Endothelial cell of umbilical vein (primary cell): ENCODE data around the gene NUP50. TPM values are rescaled to one million over a fixed set of nuclear protein-coding genes. Genes with fewer than 3 reads are reported as not detected.

Experiments used
- BruUV-seq: library from RNA; stranded (reverse); fragments of 400-500 nt; replicated peaks from 2 replicates; lab custom pipeline; 2021; lab: Mats Ljungman, UMichigan
- CTCF ChIA-PET: fragments of 300-600, 350-600 bp; sonication (Branson Sonifier 250); formaldehyde crosslinking; loops from one replicate; lab custom pipeline; 2021; ENCODE audit warnings: antibody characterized with exemption, inconsistent platforms; lab: Charles Lee
- POLR2A ChIA-PET: fragments of 300-600, 350-600 bp; sonication (Branson Sonifier 250); formaldehyde crosslinking; loops from one replicate; lab custom pipeline; 2021; ENCODE audit warnings: antibody characterized with exemption, inconsistent platforms; lab: Charles Lee
- DNase-seq: peaks from one replicate; pipeline ENCODE4 v3.0.0-alpha.2; 2011; ENCODE audit warnings: low read depth, low spot score
- FAIRE-seq: peaks from 2 replicates; lab custom pipeline; 2011; peaks lifted over from hg19 to GRCh38; lab: Jason Lieb, UNC
- H2AFZ ChIP-seq: 2 replicates; pipeline ENCODE4 v1.6.0; 2012; ENCODE audit warnings: low read depth, low read length, control low read depth, inconsistent platforms
- H3K27ac ChIP-seq: 2 replicates; pipeline ENCODE4 v1.5.1; 2011; ENCODE audit warnings: low read depth, mild to moderate bottlenecking, control low read depth, low read length, moderate library complexity; ENCODE audit not compliant: insufficient read depth
- H3K27me3 ChIP-seq, 2 experiments: 2 replicates each; pipeline versions ENCODE4 v1.6.0 to v1.6.1; 2011; ENCODE audit warnings: low read length in 2 of 2, mixed read lengths in 1 of 2; ENCODE audit not compliant: control insufficient read depth in 2 of 2, insufficient read depth in 2 of 2
- H3K36me3 ChIP-seq, 2 experiments: 2 replicates in 1 of 2; 3 replicates in 1 of 2; pipeline ENCODE4 v1.5.1; 2011; ENCODE audit warnings: low read length in 2 of 2, mild to moderate bottlenecking in 1 of 2, moderate library complexity in 1 of 2; ENCODE audit not compliant: control insufficient read depth in 2 of 2, insufficient read depth in 2 of 2; ENCODE audit errors: extremely low read depth in 1 of 2
- H3K4me1 ChIP-seq: 3 replicates; pipeline ENCODE4 v1.5.1; 2011; ENCODE audit warnings: mild to moderate bottlenecking, low read length; ENCODE audit not compliant: control insufficient read depth, insufficient read depth; ENCODE audit errors: extremely low read depth
- H3K4me2 ChIP-seq: 2 replicates; pipeline ENCODE4 v1.6.1; 2011; ENCODE audit warnings: low read length, control low read depth, mixed read lengths; ENCODE audit not compliant: insufficient read depth
- H3K4me3 ChIP-seq, 3 experiments: fragments of 200-600 bp in 1 of 3; sonication (generic), shearing (Covaris generic) in 1 of 3; replicated peaks in 1 of 3; 2 replicates each; pipeline ENCODE4 v1.5.1; 2011 to 2016; ENCODE audit warnings: control low read depth in 3 of 3, low read length in 3 of 3, mild to moderate bottlenecking in 2 of 3, inconsistent platforms in 1 of 3, low read depth in 1 of 3, moderate library complexity in 1 of 3; ENCODE audit not compliant: insufficient read depth in 1 of 3
- H3K79me2 ChIP-seq: 2 replicates; pipeline ENCODE4 v1.6.0; 2012; ENCODE audit warnings: low read length, inconsistent platforms; ENCODE audit not compliant: control insufficient read depth, insufficient read depth
- H3K9ac ChIP-seq: replicated peaks from 2 replicates; pipeline ENCODE3; 2011; ENCODE audit warnings: low read length, control low read depth; ENCODE audit not compliant: insufficient read depth; ENCODE audit errors: extremely low read depth
- H3K9me1 ChIP-seq: replicated peaks from 3 replicates; pipeline ENCODE4 v1.6.0; 2011; ENCODE audit warnings: mild to moderate bottlenecking, low read length; ENCODE audit not compliant: control insufficient read depth, insufficient read depth; ENCODE audit errors: extremely low read depth
- H3K9me3 ChIP-seq: replicated peaks from 2 replicates; pipeline ENCODE4 v1.5.1; 2012; ENCODE audit warnings: low read length, inconsistent platforms; ENCODE audit not compliant: control insufficient read depth, insufficient read depth
- H4K20me1 ChIP-seq: replicated peaks from 2 replicates; pipeline ENCODE3; 2011; ENCODE audit warnings: mild to moderate bottlenecking, low read length; ENCODE audit not compliant: control insufficient read depth, insufficient read depth; ENCODE audit errors: extremely low read depth
- CTCF ChIP-seq, 2 donors: IDR thresholded peaks; 1 replicate in 1 of 2; 2 replicates in 1 of 2; pipeline ENCODE4 v1.5.1; 2011; ENCODE audit warnings: low read length in 2 of 2, mild to moderate bottlenecking in 2 of 2, moderate library complexity in 2 of 2, control low read depth in 1 of 2, inconsistent platforms in 1 of 2, low read depth in 1 of 2; ENCODE audit not compliant: insufficient read depth in 1 of 2; ENCODE audit errors: extremely low read depth in 1 of 2
- EZH2 ChIP-seq: IDR thresholded peaks from 2 replicates; pipeline ENCODE4 v1.6.1; 2012; ENCODE audit warnings: borderline replicate concordance, low read depth, mild to moderate bottlenecking, moderate library complexity, low read length, inconsistent platforms; ENCODE audit not compliant: severe bottlenecking
- FOS ChIP-seq: IDR thresholded peaks from 2 replicates; pipeline ENCODE4 v1.6.1; 2011; ENCODE audit warnings: mild to moderate bottlenecking, low read length, moderate library complexity, borderline replicate concordance; ENCODE audit not compliant: insufficient read depth
- GATA2 ChIP-seq: IDR thresholded peaks from 2 replicates; pipeline ENCODE4 v1.7.0; 2011; ENCODE audit warnings: low read depth, mild to moderate bottlenecking, moderate library complexity, mixed read lengths, low read length; ENCODE audit not compliant: insufficient read length, insufficient read depth
- JUN ChIP-seq: IDR thresholded peaks from 2 replicates; pipeline ENCODE4 v1.6.1; 2011; ENCODE audit warnings: borderline replicate concordance, low read depth; ENCODE audit not compliant: insufficient read length, insufficient read depth
- MAX ChIP-seq: IDR thresholded peaks from 2 replicates; pipeline ENCODE4 v1.6.1; 2011; ENCODE audit not compliant: insufficient read depth, insufficient read length
- MYC ChIP-seq: IDR thresholded peaks from one replicate; pipeline ENCODE4 v1.6.1; 2011; ENCODE audit warnings: mild to moderate bottlenecking, low read depth, low read length
- POLR2A ChIP-seq: IDR thresholded peaks from 2 replicates; pipeline ENCODE4 v1.6.1; 2012; ENCODE audit warnings: low read depth, mild to moderate bottlenecking, control low read depth, low read length
- POLR2AphosphoS5 ChIP-seq: IDR thresholded peaks from 2 replicates; pipeline ENCODE4 v1.6.1; 2012; ENCODE audit warnings: low read depth, mild to moderate bottlenecking, control low read depth, low read length, moderate library complexity; ENCODE audit not compliant: insufficient read depth
- dilution Hi-C: fragments of 300-500 bp; cut with MboI; formaldehyde crosslinking; loops from one replicate; pipeline ENCODE4 v1.15.0; 2019; ENCODE audit warnings: low sequenced_read_pairs; ENCODE audit not compliant: extremely low pct_ligation_motif_present
- intact Hi-C: fragments of 100-400 bp; cut with micrococcal nuclease; formaldehyde crosslinking; loops from one replicate; pipeline ENCODE4 v1.10.0; 2022
- polyA plus RNA-seq, 4 experiments: library from polyadenylated mRNA; depleted of rRNA in 3 of 4; stranded (reverse) in 3 of 4; unstranded in 1 of 4; fragments of >200 nt; gene quantifications; 2 replicates each; pipeline versions ENCODE4 v1.2.1 to v1.2.3, GENCODE V29; 2011 to 2012; ENCODE audit warnings: missing spikeins in 1 of 4
- total RNA-seq: library from RNA; stranded (reverse); gene quantifications from 2 replicates; pipeline ENCODE4 v1.2.3, GENCODE V29; 2021

The NUP50 gene
- total and polyA plus RNA-seq, 2 donors (not counting 3 experiments of a cell fraction or from before 2014, with no cell fraction given) = 12.4 to 90.9 TPM

GRCh38 chr22:45235851-45236342 lies 72.2 kb downstream of the NUP50 start:
- Histone ChIP-seq H2AFZ (no peak overlapping the region), H3K4me1 (peaks cover 6% of the 10 kb centered on the region), H3K27ac (no peak overlapping the region), H3K4me3 (no peak overlapping the region), H3K4me2 (no peak overlapping the region), H3K9me1 (no peaks in the 10 kb centered on the region), H4K20me1 (no peaks in the 10 kb centered on the region), H3K36me3 (no peaks in the 10 kb centered on the region), H3K27me3 (no peaks in the 10 kb centered on the region), H3K9ac (no peak overlapping the region), H3K9me3 (no peaks in the 10 kb centered on the region), H3K79me2 (no peaks in the 10 kb centered on the region)
- dilution Hi-C loops (no loop called here), intact Hi-C loops (no loop called here)
- FAIRE-seq (no peak), DNase-seq (no peak)
- BruUV-seq = no TSS peak
- CTCF ChIA-PET = no interaction called here
- POLR2A ChIA-PET = no interaction called here
- TF ChIP-seq CTCF (IDR thresholded peaks at IDR 0.05; ENCODE audit: extremely low read depth in 1 of 2, insufficient read depth in 1 of 2, low read depth in 1 of 2, low read length in 2 of 2) (no peak), EZH2 (no peak), POLR2A (no peak), POLR2AphosphoS5 (no peak), MYC (no peak), GATA2 (no peak), MAX (no peak), FOS (no peak), JUN (no peak)
